Measurements from ENCODE around the gene CCDC57. TPM values are rescaled to one million over a fixed set of nuclear protein-coding genes. Genes with fewer than 3 reads are reported as not detected.

Gene CCDC57
- total and polyA plus RNA-seq, 2 of the 8 experiments (the other 6 are each of a cell fraction or from before 2014, with no cell fraction given), result 8.4 to 12.9 TPM

DNA sequence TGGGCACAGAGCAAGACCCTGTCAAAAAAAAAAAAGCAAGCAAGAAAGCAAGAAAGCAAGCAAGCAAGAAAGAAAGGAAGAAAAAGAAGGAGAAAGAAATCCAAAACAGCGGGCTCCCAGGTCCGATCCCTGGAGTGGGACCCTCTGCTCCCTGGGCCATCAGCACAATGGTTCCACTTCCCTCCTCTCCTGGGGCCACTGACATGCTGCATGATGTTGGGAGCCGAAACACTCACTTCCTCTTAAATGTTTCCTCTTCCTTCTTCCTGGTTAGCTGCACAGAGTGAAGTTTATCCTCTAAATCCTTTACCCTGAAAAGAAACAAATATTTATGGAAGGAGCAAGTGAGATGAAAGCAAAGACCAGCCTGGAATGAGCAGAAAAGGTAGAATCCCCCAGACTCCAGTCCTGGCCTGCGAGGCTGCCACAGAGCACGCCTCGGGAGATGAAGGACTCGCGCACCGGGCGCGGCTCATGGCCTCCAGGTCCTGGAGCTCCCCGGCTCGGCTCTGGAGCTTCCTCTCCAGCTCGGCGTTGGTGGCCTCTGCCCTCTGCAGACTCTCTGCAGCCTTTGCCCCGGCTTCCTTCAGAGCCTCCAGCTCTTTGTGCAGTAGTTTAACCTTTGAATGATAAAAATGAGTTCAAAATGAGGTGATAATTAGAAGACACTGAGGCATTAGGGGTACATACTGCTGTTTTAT lies 19.0 kb downstream of the CCDC57 start:
- Histone ChIP-seq H2AFZ (ENCODE audit: low read length) (no peak overlapping the region), H3K79me1 (ENCODE audit: low read depth, low read length) (no peaks in the 10 kb centered on the region), H4K5ac (ENCODE audit: insufficient read length, low read depth, low read length) (no peak overlapping the region), H3K18ac (ENCODE audit: extremely low read depth, low read length) (no peak overlapping the region), H3K56ac (replicated peaks; ENCODE audit: insufficient read length, low read depth, low read length) (no peak overlapping the region), H4K91ac (replicated peaks; ENCODE audit: insufficient read length, low read length) (no peak overlapping the region), H3K9me3 (ENCODE audit: insufficient read depth in 2 of 2, low read depth in 1 of 2, low read length in 1 of 2) (no peaks in the 10 kb centered on the region), H2BK20ac (ENCODE audit: low read length) (no peak overlapping the region), H3K27ac (ENCODE audit: low read depth, low read length) (no peak overlapping the region), H2BK12ac (ENCODE audit: low read depth, low read length) (no peak overlapping the region), H3K23ac (ENCODE audit: insufficient read length) (no peak overlapping the region), H2BK120ac (replicated peaks; ENCODE audit: low read depth, low read length) (no peak overlapping the region), H3K36me3 (ENCODE audit: control insufficient read depth in 2 of 4, insufficient read depth in 4 of 4, low read length in 3 of 4) (peaks cover 2 to 5% (median 4%) of the 10 kb centered on the region in 4 experiments; a peak in 3 of 8 replicates), H3K4me3 (ENCODE audit: extremely low read depth in 1 of 4, insufficient read depth in 2 of 4, low read depth in 3 of 4, low read length in 4 of 4) (no peak overlapping the region), H3K4me2 (ENCODE audit: insufficient read depth in 1 of 2, low read depth in 2 of 2, low read length in 2 of 2) (no peak overlapping the region), H4K20me1 (replicated peaks in 1 of 2; ENCODE audit: control insufficient read depth in 1 of 2, insufficient read depth in 2 of 2, low read length in 2 of 2) (peaks cover 3 to 5% of the 10 kb centered on the region in 2 experiments), H2BK15ac (ENCODE audit: low read length) (no peak overlapping the region), H4K8ac (ENCODE audit: extremely low read depth, insufficient read depth, low read length) (no peak overlapping the region), H3K14ac (ENCODE audit: insufficient read length) (no peak overlapping the region), H3K27me3 (replicated peaks in 1 of 4; ENCODE audit: control insufficient read depth in 3 of 4, extremely low read depth in 1 of 4, insufficient read depth in 3 of 4, low read length in 3 of 4) (no peaks in the 10 kb centered on the region), H2BK5ac (ENCODE audit: low read depth, low read length) (no peak overlapping the region), H2AK5ac (ENCODE audit: low read depth, low read length) (no peak overlapping the region), H3K79me2 (ENCODE audit: control insufficient read depth in 1 of 2, insufficient read depth in 2 of 2, low read length in 2 of 2) (no peaks in the 10 kb centered on the region), H3K4me1 (replicated peaks in 1 of 4; ENCODE audit: control insufficient read depth in 3 of 4, insufficient read depth in 4 of 4, low read length in 3 of 4) (no peaks in the 10 kb centered on the region), H3K23me2 (ENCODE audit: low read depth, low read length) (no peaks in the 10 kb centered on the region), H3K4ac (replicated peaks; ENCODE audit: insufficient read length, low read depth, low read length) (no peak overlapping the region), H3K9ac (replicated peaks in 1 of 4; ENCODE audit: extremely low read depth in 1 of 4, low read depth in 3 of 4, low read length in 3 of 4) (no peak overlapping the region)
- FAIRE-seq, result peak; percentile 100
- CTCF ChIA-PET (ENCODE audit: partially characterized antibody), result interaction anchor here (3.3 kb wide), 1 partner anchor 12 kb away, joined by 15 read pairs; no protein-coding TSS in a partner anchor
- POLR2A ChIA-PET (ENCODE audit: partially characterized antibody), result no interaction called here
- WGBS, 2 experiments (ENCODE audit: extremely low coverage in 1 of 2, insufficient coverage in 1 of 2, insufficient read length in 1 of 2, insufficient replicate concordance in 2 of 2, low coverage in 1 of 2, low lambda C conversion rate in 2 of 2, missing lambda C conversion rate in 1 of 2), result 96% methylated on average over 14 of the region's 16 CpGs; no CpG with 5 or more reads in 1 of the 2 experiments
- no peak for DNase-seq (ENCODE audit: low read depth in 1 of 2, low spot score in 2 of 2)
- no peak for TF ChIP-seq EZH2 (IDR thresholded peaks at IDR 0.05; ENCODE audit: low read depth, low read length, severe bottlenecking)
- TF ChIP-seq SP4 (IDR thresholded peaks at IDR 0.05; ENCODE audit: low read length), result no peak
- no peak for TF ChIP-seq BACH1 (IDR thresholded peaks at IDR 0.05; ENCODE audit: low read length)
- TF ChIP-seq, protein P1, sequence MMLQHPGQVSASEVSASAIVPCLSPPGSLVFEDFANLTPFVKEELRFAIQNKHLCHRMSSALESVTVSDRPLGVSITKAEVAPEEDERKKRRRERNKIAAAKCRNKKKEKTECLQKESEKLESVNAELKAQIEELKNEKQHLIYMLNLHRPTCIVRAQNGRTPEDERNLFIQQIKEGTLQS (IDR thresholded peaks at IDR 0.05; ENCODE audit: insufficient read depth, low read depth, low read length), result no peak
- no peak for TF ChIP-seq SP1 (IDR thresholded peaks at IDR 0.05; ENCODE audit: low read depth, low read length)
- TF ChIP-seq, protein P2, sequence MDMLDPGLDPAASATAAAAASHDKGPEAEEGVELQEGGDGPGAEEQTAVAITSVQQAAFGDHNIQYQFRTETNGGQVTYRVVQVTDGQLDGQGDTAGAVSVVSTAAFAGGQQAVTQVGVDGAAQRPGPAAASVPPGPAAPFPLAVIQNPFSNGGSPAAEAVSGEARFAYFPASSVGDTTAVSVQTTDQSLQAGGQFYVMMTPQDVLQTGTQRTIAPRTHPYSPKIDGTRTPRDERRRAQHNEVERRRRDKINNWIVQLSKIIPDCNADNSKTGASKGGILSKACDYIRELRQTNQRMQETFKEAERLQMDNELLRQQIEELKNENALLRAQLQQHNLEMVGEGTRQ (IDR thresholded peaks at IDR 0.05; ENCODE audit: low read length), result no peak
- no peak for TF ChIP-seq NRF1 (IDR thresholded peaks at IDR 0.05; ENCODE audit: low read depth, low read length)
- no peak for TF ChIP-seq EGR1 (IDR thresholded peaks at IDR 0.05; ENCODE audit: borderline replicate concordance, low read depth, low read length)
- no peak for TF ChIP-seq CHD1 (IDR thresholded peaks at IDR 0.05; ENCODE audit: low read depth, low read length)
